GM18907 (cell line): ENCODE results near the gene GHRH.

ENCODE experiments used
- ATAC-seq: cut with Tn5 transposase; IDR thresholded peaks from one replicate; pipeline ENCODE4 v1.9.1; 2021; ENCODE audit warnings: mild to moderate bottlenecking, moderate library complexity; ENCODE audit not compliant: unreplicated experiment

The GHRH gene

DNA sequence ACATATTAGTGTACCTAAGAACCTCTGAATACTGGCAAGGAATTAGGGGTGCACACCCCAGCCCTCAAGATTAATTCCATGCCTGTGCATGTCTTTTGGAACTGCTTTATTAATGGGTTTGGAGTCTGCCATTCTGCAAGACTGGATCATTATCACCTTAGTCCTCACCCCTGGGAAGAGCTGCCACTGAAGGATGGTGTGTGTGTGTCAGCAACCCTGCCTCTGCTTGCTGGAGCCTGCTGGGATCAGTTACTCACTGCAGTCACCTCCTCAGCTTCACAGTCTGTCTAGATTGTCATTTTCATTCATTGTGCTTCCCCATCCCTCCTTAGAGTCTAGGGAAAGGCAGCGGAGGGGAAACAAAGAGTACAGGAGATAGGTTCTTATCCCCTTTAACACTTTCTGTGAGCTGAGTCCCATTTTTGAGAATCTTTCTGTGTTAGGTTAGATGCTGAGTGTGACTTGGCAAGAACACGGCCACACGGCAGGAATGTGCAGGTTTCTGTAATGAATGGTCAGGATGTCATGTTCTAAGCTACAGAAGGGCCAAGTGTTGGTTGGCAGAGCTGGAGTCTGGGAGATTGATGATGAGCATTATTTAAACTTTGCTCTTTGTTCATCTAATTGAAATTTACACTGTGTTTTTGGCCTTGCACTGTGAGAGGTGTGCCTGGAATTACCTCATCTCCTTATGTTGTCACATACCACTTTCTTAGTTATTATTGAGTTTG is 21.1 kb downstream of the GHRH start:
- ATAC-seq: no peak

DNA sequence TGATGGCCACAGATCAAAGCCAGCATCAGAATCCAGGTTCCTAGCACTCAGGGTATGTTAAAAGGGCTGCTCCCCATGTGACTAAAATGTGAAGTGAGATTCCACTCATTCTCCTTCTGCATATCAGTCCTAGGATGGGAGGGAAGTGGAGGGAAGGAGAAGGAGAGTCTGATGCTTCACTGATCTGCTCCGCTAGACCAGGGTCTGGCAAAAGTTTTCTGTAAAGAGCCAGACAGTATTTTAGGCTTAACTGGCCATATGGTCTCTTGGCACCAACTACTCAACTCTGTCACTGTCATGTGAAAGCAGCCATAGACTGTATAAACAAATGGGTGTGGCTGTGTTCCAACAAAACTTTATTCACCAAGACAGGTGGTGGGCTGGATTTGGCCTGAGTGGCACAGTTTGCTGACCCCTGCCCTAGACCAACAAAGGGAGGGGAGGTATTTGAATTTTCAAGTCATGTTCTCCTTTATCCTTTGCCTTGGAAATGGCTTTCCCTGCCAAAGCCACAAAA is 22.6 kb downstream of the GHRH start:
- ATAC-seq: no peak

DNA sequence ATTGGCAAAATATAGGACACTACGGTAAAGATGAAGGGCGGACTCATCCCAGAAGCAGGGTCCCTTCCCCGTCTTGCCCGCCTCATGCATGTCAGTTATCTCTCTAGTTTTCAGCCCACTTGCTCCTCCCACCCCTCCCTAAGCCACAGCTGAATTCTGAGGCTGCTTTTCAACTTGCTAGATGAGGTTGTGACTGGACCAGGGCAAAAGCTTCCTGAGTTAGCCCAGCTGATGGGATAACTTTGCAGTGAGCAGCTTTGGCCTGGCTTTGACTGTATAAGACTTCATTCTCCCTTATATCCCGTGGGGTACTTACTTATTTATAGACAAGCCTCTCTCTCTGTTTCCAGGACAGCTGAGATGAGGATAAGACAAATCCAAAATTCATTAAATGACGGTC is 23.2 kb downstream of the GHRH start:
- ATAC-seq: no peak

DNA sequence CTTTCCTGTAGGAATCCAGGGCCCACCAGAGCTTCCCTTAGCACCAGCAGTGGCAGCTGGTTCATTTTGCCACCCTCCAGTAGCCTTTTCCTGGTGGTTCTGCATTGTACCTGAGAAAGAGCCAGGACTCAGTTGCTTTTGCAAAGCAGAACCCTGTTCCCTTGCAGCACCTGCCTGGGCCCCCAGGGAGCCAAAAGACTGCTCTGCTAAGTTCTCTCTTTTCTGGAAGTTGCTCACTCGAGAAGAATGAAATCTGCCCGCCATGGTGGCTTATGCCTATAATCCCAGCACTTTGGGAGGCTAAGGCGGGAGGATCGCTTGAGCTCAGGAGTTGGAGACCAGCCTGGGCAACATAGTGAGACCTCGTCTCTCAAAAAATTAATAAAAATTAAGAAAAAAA is 24.0 kb downstream of the GHRH start:
- no peak for ATAC-seq

DNA sequence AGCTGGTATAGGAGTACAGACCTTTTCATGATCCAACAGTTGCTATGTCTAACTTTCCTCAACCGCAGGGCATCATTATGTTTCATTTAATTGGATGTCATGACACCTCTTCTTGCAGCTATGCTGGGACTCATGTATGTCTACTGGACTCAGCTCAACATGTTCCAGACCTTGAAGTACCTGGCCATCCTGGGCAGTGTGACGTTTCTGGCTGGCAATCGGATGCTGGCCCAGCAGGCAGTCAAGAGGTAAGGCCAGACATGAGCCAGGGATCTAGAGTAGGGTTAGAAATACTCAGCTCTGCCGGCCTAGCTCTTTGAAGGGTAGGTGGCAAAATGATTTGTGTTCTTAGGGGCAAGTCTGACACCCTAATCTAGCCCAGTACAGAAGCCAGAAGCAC is 25.2 kb downstream of the GHRH start:
- no peak for ATAC-seq

DNA sequence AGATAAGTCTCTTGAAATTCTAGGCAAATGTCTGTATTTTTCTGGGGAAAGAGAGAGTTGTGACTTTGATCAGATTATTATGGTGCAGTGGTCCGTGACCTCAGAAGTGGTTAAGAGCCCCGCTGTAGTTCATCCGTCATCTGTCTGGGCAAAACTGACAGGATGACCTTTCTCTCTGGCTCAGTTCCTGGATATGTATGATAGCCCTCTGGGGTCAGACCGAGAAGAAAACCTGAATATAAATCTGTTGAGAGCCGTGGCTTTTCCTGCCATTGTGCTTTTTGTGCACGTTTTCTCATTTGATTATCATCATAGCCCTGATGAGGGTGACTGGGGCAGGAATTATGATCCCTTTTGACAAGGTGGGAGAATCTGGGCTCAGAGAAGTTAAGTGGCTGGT is 26.5 kb downstream of the GHRH start:
- ATAC-seq: no peak

DNA sequence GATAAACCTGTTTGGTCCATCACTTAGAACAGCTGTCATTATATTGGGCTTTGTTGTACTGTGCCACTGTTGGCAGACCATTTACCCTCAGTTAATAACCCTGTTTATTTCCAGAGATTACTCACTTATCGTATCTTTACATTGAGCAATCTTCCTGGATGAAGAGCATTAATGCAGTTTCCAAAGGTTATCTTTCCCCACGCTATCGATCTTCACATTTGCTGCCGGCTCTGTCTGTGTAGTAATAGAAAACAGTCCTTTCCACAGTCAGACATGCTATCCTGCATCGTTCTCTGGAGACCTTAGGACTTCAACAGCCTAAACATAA is 27.4 kb downstream of the GHRH start:
- no peak for ATAC-seq

DNA sequence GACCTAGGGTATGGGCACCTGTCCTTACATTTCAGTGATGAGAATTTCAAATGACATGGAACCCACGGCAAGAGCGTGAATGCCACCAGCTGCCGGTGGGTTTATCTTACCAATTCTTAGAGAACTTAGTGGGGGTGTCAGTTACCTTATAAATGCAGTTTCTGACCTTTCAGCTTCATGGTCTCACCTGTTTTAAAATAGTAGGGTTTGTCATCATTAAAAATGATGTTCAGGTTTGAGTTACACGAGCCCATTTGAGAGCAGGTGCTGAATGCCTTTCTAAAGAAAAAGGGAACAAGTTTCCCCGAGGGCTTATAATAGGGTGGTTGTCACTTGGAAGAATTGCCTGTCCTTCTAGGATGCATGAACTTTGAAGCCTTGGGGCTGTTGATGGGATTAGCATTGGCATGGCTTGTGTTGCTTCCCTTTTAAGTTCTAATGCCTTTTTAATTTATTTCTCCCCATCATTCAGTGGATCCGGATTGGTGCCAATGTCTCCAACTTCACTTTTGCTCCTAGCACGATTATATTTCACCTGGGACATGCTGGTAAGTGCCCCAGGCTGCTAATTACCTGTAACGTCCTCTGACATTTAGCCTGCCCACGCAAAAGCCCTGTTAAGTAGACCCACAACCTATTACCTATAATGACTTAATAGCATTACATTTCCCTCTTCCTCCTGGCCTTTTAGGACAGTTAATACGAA is 27.9 kb downstream of the GHRH start:
- no peak for ATAC-seq

DNA sequence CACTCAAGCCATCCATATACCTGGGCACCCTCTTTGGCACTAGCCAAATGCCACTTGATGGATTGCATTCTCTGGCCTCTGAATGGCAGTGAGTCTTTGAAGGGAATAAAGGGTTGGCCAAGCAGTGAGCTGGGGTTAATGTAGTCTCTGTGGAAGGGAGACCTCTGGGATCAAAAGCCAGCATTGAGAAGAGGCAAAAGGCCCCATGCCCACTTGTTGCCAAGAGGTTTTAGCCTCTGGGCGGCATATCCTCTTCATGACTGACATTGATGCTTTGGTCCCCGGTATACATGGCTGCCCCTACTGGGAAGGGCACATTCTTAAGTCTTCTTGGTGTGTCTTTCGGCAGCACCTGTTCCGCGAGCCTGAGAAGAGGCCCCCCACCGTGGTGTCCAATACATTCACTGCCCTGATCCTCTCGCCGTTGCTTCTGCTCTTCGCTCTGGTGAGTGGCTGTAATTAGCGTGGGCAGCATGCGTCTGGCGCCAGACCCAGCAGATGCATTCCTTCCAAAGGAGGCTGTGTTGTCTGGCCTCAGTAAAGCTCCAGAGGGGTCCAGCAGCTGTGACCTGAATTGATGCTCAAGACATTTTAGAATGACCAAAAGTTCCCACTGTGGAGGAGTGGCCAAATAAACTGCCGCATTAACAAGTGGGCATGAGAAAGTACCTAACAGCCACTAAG is 29.5 kb downstream of the GHRH start:
- no peak for ATAC-seq

DNA sequence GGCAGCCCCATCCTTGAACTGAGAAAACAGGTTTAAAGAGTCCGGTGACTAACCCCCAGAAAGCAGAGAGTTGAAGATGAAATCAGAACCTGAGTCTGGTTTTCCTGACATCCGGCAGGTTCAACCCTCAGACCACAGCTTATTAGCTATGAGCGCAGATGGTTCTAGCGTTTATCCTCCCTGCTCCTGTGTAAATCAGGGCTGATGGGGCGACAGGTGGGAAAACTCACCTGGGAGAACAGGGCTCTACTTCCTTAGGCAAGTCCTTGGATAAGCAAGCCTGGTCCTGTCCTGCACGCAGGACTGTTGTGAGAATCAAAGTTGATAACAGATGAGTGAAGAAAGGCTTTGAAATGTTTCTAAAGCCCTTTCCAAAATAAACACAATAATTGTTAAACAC is 31.4 kb downstream of the GHRH start:
- no peak for ATAC-seq

DNA sequence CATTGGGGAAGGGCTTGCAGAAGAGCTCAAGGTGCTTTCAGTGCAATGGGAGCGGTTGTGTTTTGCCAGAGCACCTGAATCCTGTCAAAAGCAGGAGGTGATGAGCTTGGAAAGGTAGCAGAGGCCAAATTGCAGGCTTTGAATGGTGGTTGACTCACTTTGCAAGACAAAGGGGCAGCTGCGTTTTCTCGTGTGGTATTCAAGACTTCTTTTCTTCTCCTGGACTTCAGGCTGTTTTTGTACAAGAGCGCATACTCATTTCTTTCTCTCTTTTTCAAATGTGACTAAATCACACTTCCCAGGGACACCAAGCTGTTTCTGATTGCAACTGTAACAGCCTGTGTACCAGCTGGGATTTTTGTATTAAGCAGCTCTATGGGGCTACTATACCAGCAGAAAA is 32.3 kb downstream of the GHRH start:
- no peak for ATAC-seq

DNA sequence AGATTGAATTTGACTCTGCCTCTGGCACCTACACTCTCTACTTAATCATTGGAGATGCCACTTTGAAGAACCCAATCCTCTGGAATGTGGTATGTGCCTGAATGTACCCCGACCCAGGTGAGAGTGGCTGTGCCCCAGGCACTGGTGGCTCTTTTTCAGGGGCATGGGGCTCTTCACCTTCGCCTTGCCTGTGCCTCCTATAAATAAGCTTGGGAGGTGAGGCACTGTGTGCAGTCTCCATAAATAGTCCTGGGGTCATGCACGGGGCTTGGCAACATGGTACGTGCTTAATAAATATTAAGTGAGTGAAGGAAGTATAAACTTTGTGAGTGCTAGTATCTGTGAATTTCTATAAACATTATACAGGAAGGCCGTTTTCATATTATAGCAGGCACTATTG is 33.0 kb downstream of the GHRH start:
- ATAC-seq: no peak

DNA sequence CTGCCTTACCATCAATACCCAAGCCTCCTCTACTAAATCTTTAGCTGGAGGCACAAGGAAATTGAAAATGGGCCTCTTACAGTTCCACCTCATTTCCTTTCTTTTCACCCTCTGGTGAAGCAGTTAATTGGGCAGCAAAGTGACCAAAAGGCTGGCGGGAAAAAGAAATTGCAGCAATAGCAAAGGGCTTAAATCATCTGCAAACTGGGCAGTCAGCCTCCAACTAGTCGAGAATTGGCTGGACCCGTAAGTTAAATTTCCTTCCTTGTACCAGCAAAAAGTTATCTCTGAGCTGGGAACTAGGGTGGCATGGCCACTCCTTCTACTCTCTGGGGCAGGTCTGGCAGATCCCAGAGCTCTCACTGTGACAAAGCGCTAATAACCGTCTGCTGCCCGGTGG is 33.5 kb downstream of the GHRH start:
- no peak for ATAC-seq

DNA sequence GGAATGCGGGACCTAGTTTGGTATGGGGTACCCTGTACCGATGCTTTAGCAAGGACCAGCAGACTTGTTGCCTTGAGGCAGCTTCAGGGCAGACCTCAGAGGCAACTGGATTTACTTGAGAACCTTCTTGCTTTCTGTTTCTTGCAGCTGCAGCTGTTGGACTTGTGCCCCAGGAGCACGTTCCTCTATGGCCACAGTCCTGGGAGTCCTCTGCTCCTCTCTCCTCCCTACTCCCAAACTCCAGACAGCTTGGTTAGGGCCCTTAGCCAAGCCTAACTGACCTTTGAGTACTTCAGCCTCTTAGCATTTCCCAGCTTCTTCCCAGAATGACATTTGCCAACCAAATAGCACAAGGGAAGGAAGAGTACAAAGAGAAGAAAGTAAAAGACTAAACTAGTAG is 34.7 kb downstream of the GHRH start:
- no peak for ATAC-seq

DNA sequence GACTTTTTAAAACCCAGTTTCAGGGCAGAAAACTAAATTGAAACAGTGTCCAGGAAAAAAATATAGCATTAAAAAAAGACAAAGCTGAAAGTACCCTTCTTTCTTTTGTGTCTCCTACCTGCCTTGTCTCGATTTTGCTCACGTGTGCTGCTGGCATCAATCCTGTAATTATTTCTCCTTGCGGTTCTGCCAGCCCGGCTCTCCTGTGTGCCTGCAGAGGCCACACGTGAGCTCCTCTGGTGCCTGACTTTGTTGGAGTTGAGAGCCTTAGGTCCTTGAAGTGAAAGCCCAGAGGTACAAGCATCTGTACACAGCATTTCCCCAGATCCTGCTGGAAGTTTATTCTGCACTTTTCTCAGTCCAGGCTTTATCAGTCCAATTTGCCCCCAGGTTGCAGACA is 36.5 kb downstream of the GHRH start:
- no peak for ATAC-seq

DNA sequence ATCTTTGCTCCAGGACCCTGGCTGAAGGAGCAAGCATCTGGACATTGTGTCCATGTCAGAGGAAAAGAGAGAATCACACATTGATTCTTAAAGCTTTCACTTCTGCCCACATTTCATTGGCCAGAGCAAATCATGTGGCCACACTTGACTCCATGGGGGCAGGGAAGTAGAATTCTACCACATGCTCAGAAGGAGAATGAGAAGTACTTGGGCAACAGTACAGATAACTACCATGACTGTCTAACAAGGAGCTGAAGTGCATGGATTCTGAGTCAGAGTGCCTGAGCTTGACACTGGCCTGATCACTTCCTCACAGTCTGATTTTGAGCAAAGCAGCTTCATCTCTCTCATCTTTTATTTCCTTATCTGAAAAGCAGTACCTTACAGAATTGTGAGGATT is 38.6 kb downstream of the GHRH start:
- no peak for ATAC-seq

DNA sequence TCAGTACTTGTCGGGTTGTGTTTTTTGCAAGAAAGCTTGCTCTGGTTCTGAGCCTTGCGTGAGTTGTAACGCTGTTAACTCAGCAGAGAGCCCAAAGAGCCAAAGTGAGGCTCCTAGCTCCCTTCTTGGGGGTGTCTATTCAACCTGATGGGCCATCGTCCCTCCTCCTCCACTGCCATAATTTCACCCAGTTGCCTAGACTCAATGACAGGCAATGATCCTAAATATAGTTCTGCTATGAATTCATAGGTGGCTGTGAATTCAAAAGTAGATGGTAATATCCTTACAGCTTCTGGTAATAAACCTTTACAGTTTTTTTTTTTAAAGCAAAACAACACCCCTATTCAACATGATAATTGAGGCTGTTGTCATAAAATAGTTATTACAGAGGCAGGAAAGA is 39.5 kb downstream of the GHRH start:
- ATAC-seq: no peak

DNA sequence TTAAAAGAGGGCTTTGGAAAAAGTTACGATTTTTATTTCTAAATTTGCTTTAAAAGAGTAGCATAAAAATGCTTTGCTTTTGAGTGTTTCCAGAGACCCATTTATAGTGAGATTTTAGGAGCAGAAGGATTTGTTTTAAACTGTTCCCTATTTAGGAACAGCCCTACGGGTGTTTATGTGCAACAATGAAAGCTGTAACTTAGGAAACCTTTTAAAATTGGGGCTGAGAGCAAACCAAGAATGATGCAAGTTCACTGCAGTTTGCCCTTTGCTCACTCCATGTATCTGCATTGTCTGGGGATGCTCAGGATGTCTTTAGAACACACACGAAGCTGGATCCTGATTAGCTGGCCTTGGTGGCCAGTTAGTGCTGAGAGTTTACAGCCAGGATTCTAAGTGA is 40.9 kb downstream of the GHRH start:
- ATAC-seq: no peak

DNA sequence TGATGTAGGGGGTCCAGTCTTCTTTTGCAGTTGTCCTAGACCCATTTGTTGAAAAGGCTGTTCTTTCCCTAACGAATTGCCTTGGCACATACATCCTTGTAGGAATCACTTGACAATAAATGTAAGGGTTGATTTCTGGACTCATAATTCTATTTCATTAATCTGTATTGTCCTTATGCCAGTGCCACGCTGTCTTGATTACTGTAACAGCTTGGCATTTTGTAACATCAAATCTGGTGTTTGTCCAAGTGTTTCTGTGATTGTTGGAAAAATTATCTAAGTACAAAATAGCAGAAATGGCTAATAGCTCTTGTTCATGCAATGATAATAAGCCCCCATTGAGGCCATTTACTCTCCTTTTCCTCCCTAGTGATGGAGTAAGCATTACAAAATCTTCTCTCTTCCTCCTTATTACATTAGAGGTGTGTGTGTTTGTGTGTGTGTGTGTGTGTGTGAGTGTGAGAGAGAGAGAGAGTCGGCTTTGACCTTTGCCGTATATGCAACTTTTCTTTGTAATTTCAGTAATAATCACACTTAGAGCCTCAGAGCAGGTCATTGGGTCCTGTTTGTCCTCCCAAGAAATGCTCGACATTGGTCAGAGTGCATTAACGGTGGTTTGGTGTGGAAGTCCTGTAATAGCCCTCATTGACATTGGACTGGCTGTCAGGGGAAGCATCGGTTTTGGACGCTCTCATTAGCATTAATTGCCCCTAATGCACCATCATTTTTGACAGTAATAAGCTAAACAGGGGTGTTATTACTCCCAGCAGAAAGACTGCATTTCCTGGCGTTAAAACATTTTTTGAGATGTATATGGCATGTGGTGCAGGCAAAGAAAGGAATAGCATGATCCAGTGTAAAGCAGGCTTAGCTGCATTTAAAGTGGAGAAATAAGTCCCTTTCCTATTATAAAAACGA is 41.6 kb downstream of the GHRH start:
- ATAC-seq: no peak

DNA sequence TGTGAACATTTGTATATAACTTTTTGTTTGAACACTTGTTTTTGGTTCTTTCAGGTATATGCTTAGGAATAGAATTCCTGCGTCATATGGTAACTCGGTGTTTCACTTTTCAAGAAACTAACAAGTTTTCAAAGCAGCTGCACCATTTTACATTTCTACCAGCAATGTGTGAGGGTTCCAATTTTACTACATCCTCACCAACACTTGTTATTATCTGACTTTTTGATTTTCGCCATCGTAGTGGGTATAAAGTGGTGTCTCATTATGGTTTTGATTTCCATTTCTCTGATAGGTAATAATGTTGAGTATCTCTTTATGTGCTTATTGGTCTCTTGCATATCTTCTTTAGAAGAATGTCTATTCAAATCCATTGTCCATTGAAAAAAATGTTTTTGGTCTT is 42.6 kb downstream of the GHRH start:
- ATAC-seq: no peak

DNA sequence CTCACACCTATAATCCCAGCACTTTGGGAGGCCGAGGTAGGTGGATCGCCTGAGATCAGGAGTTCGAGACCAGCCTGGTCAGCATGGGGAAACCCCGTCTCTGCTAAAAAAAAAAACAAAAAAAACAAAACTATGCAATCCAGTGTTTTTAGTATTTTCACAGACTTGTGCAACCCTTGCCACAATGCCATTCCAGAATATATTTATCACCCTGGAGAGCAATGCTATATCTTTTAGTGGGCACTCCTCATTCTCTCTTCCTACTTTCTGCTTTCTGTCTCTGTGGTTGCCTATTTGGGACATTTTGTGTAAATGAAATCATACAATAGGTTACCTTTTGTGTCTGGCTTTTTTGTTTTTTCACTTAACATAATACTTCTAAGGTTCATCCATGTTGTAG is 43.2 kb downstream of the GHRH start:
- ATAC-seq: no peak
